Measurements from ENCODE around the gene RAB3B. TPM values are rescaled to one million over a fixed set of nuclear protein-coding genes. Genes with fewer than 3 reads are reported as not detected.
"Not testable (repeated sequence)": the region's sequence is repeated elsewhere in the genome, so short reads cannot be mapped to it uniquely, and the experiment has no call there.

The RAB3B gene, protein sequence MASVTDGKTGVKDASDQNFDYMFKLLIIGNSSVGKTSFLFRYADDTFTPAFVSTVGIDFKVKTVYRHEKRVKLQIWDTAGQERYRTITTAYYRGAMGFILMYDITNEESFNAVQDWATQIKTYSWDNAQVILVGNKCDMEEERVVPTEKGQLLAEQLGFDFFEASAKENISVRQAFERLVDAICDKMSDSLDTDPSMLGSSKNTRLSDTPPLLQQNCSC
- under 1 TPM in 1 of 2 donors, not detected in 1; 0.05 TPM for total RNA-seq
- long read RNA-seq, donor 1: 0 reads
- long read RNA-seq, donor 2: 0 reads

- DNase-seq (ENCODE audit: low spot score): no peak
- intact Hi-C loops (cut with DNase I): loop anchor here in 1 of 2 donors (10.0 kb wide), 1 partner anchor 86 kb away; no protein-coding TSS in a partner anchor
Observed at GRCh38 chr1:51990478-51990965, at the start of gene RAB3B. Gene RAB3B, minus strand, starts transcription at chr1:51990700. Its CDS starts 13,583 bp downstream, at chr1:51977117.

- DNase-seq (ENCODE audit: low spot score): no peak
- intact Hi-C loops (cut with DNase I): no loop called here
Observed at GRCh38 chr1:52037909-52038308, 47.4 kb upstream of the RAB3B start.

GRCh38 chr1:52037402-52037814 lies 46.9 kb upstream of the RAB3B start:
- intact Hi-C loops (cut with DNase I): no loop called here
- no peak for DNase-seq (ENCODE audit: low spot score)

- no peak for DNase-seq (ENCODE audit: low spot score)
- intact Hi-C loops (cut with DNase I): no loop called here
Observed at GRCh38 chr1:52034050-52034384, 43.5 kb upstream of the RAB3B start.

GRCh38 chr1:52033190-52034049 lies 42.9 kb upstream of the RAB3B start, which contains the start of gene KTI12:
Gene KTI12, minus strand, starts transcription at chr1:52033810. Its CDS starts 49 bp downstream, at chr1:52033761.
- intact Hi-C loops (cut with DNase I): no loop called here
- DNase-seq (ENCODE audit: low spot score): peak; percentile 97

- peak; percentile 86 for DNase-seq (ENCODE audit: low spot score)
- intact Hi-C loops (cut with DNase I): no loop called here
Observed at GRCh38 chr1:52032785-52033131, 42.3 kb upstream of the RAB3B start.

DNA sequence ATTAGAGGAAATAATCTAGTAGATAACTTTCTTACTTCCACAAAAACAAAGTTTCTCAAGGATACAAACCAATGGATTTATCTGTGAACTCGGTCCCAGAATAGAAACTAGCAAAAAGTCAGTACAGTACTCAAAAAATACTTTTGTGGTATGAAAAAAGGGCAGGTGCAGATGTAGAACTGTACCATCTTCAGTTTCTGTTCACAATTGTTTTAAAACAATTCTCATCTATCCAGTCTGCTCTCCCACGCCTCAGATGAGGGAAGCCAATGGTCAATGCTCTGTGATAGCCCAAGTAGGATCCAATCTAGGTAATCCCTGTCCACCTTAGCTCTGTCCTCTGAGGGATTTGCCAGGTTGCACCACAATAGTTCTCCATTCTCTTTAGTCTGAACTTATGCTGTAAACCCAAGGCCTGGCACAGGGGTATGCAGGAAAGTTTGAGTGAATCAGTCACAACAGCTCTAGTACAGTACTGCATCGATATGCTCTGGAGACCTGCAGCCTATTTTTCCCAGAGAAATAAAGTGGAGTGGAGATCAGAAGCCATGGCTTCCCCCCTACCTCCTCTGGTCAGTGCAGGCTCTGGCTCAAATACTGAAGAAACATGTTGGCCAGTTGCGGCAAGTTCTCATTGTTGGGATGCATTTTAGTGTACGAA lies 41.8 kb upstream of the RAB3B start:
- intact Hi-C loops (cut with DNase I): no loop called here
- no peak for DNase-seq (ENCODE audit: low spot score)

DNA sequence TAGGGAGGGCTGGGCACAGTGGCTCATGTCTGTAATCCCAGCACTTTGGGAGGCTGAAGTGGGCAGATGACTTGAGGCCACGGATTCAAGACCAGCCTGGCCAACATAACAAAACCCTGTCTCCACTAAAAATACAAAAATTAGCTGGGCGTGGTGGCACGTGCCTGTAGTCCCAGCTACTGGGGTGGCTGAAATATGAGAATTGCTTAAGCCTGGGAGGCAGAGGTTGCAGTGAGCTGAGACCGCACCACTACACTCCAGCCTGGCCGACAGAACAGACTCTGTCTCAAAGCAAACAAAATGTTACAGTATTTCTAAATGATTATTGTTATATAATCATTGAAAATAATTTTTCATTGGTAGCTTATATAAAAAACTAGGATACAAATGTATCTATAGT lies 38.3 kb upstream of the RAB3B start:
- intact Hi-C loops (cut with DNase I); DNase-seq (ENCODE audit: low spot score): not testable (repeated sequence)

- no peak for DNase-seq (ENCODE audit: low spot score)
- intact Hi-C loops (cut with DNase I): no loop called here
Observed at GRCh38 chr1:52028328-52028727, 37.8 kb upstream of the RAB3B start.

DNA sequence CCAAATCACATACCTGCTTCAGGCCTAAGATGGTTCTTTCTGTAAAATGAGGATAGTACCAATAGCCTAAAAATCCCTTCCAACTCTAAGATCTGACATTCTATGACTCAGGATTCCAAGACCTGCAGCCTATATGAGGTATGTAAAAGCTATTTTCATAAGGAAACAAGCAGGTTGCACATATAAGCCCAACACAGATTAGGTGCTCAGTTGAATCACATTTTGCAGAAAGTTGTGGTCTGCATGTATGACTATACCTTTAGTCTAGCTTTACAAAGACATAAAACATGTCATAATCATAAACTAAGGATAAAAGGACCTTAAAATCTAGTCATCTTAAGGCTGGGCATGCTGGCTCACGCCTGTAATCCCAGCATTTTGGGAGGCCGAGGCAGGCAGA lies 35.8 kb upstream of the RAB3B start:
- DNase-seq (ENCODE audit: low spot score): no peak
- intact Hi-C loops (cut with DNase I): no loop called here

DNA sequence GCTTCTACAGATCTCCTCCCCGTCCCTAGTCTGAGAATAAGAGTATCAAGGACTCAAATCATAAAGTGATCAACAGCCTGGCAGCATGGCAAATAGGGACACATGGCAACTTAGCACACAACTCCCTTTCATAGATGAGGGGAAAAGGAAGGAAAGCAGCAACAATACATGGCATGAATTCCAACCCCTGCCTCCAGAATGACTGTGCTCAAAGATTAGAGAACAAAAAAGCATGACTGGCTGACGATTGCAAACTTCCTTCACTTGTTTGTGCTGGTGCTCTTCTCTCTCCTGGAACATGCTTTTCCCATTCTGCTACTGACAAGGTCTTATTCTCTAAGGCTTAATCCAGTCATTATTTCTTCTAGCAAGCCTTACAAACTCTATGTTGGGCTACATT lies 31.6 kb upstream of the RAB3B start:
- intact Hi-C loops (cut with DNase I): no loop called here
- no peak for DNase-seq (ENCODE audit: low spot score)

DNA sequence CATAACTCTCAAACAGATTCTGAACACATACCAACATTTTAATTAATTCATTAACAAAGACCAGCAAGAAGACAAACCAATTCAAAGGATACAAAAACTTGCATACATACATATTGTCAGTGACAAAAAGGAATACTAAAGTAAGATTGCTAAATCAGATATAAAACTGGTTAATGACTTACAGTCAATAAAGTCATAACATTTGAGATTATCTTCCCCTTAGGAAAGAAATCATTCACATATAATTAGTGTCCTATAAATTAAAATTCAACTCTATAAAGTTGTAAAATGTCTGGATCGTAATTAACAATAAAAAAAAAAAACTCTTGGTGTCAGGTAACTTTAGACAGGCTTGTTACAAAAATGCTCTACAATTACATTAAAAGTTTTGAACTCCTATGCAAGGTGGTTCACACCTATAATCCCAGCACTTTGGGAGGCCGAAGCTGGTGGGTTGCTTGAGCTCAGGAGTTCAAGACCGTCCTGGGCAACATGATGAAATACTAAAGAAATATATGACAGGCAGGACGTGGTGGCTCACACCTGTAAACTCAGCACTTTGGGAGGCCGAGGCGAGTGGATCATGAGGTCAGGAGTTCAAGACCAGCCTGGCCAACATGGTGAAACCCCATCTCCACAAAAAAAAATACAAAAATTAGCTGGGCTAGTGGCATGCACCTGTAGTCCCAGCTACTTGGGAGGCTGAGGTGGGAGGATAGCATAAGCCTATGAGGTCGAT lies 17.7 kb upstream of the RAB3B start:
- intact Hi-C loops (cut with DNase I): no loop called here
- no peak for DNase-seq (ENCODE audit: low spot score)

DNA sequence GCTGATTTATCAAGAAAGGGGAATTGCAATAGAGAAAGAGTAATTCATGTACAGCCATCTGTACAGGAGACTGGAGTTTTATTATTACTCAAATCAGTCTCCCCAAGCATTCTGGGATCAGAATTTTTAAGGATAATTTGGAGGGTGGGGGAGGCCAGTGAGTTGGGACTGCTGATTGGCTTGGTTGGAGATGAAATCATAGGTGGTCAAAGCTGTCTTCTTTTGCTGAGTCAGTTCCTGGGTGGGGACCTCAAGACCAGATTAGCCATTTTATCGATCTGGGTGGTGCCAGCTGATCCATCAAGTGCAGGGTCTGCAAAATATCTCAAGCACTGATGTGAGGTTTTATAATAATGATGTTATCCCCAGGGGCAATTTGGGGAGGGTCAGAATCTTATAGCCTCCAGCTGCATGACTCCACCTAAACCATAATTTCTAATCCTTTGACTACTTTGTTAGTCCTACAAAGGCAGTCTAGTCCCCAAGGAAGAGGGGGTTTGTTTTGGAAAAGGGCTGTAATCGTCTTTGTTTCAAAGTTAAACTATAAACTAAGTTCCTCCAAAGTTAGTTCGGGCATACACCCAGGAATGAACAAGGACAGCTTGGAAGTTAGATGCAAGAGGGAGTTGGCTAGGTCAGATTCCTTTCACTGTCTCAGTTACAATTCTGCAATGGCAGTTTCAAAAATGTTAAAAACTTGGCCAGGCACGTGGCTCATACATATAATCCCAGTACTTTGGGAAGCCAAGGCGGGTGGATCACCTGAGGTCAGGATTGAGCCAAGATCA lies 16.9 kb upstream of the RAB3B start:
- no peak for DNase-seq (ENCODE audit: low spot score)
- intact Hi-C loops (cut with DNase I): no loop called here

DNA sequence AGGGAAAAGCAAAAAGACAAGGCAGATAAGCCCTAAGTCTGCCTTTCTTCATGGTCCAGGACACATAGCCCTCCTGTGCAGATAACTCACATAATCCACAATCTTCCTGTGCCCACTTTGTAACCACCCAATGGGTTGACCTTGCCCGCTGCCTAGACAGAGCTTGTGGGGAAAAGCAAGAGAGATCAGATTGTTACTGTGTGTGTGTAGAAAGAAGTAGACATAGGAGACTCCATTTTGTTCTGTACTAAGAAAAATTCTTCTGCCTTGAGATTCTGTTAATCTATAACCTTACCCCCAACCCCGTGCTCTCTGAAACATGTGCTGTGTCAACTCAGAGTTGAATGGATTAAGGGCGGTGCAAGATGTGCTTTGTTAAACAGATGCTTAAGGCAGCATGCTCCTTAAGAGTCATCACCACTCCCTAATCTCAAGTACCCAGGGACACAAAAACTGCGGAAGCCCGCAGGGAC lies 15.6 kb upstream of the RAB3B start:
- DNase-seq (ENCODE audit: low spot score); intact Hi-C loops (cut with DNase I): not testable (repeated sequence)

- intact Hi-C loops (cut with DNase I); DNase-seq (ENCODE audit: low spot score): not testable (repeated sequence)
Observed at GRCh38 chr1:52005548-52005947, 15.0 kb upstream of the RAB3B start.

DNA sequence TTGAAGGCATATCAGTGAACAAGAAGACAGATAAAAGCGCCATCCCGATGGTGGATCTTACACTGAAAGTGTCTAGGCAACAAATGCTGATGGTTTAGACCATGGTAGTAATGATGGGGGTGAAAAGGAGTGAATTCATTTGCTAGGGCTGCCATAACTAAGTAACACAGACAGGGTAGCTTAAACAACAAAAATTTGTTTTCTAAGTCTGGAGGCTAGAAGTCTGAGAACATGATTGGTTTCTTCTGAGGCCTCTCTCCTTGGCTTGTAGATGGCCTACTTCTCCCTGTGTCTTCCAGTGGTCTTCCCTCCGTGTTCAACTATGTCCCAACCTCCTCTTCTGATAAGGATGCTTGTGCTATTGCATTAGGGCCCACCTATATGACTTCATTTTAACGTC lies 13.4 kb upstream of the RAB3B start:
- intact Hi-C loops (cut with DNase I): no loop called here

DNA sequence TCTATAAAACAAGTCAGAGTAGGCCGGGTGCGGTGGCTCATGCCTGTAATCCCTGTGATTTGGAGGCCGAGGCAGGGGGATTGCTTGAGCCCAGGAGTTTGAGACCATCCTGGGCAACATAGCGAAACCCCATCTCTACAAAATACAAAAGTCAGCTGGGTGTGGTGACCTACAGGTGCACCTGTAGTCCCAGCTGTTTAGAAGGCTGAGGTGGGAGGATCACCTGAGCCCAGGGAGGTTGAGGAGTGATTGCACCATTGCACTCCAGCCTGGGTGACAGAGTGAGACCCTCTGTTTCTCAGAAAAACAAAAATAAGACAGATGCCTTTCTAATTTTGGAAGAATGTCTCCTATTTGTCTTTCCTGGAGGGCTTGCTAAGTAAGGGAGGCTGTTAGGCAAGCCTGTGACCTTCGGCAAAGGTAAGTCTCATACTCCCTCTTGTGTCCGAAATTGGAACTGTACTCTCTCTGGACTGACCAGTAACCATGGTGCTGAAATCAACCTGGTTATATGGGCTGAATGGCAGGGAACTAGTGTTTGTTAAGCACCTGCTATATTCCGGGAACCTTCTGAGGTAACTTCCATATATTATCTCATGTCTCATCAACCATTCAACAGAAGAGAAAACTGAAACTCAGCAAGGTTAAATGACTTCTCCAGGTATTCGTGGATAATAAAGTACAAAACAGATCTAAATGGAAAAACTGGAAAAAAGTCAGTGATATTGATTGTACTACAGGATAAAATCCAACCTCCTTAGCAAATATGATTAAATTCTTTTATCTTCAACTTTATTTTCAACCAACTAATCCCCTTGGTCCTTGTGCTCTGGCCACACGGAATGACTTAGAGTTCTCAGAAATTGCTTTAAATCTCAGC lies 11.8 kb upstream of the RAB3B start:
- intact Hi-C loops (cut with DNase I): no loop called here
- no peak for DNase-seq (ENCODE audit: low spot score)

More for the DNA sequence above, 13.4 kb upstream of the RAB3B start:
- no peak for DNase-seq (ENCODE audit: low spot score)
